Osteocyte (in vitro differentiated cells): ENCODE results near the gene TPO. TPM values are rescaled to one million over a fixed set of nuclear protein-coding genes. Genes with fewer than 3 reads are reported as not detected.
"Not testable (repeated sequence)": the region's sequence is repeated elsewhere in the genome, so short reads cannot be mapped to it uniquely, and the experiment has no call there.

Source experiments
- DNase-seq: peaks from one replicate; pipeline ENCODE4 v3.0.0; 2021; ENCODE audit warnings: mixed read lengths; ENCODE audit not compliant: unreplicated experiment; ENCODE audit errors: extremely low spot score
- H3K27ac Mint-ChIP-seq: one replicate; pipeline ENCODE4 v1.8.0; 2021; ENCODE audit warnings: mild to moderate bottlenecking, mixed read lengths; ENCODE audit not compliant: unreplicated experiment
- H3K27me3 Mint-ChIP-seq: one replicate; pipeline ENCODE4 v1.8.0; 2021; ENCODE audit warnings: mixed read lengths; ENCODE audit not compliant: unreplicated experiment
- H3K36me3 Mint-ChIP-seq: one replicate; pipeline ENCODE4 v1.8.0; 2021; ENCODE audit warnings: mixed read lengths; ENCODE audit not compliant: unreplicated experiment
- H3K4me1 Mint-ChIP-seq: one replicate; pipeline ENCODE4 v1.8.0; 2021; ENCODE audit warnings: mixed read lengths; ENCODE audit not compliant: unreplicated experiment
- H3K4me3 Mint-ChIP-seq: one replicate; pipeline ENCODE4 v1.8.0; 2021; ENCODE audit warnings: mild to moderate bottlenecking, moderate library complexity, mixed read lengths; ENCODE audit not compliant: unreplicated experiment
- H3K9me3 Mint-ChIP-seq: one replicate; pipeline ENCODE4 v1.8.0; 2021; ENCODE audit warnings: mixed read lengths; ENCODE audit not compliant: unreplicated experiment
- total RNA-seq: library from RNA; stranded (reverse); gene quantifications from 2 replicates; pipeline ENCODE4 v1.2.1, GENCODE V29; 2021
- TF ChIP-seq, protein P1 (sequence below): fragments of 200-600 bp; sonication (generic); IDR thresholded peaks from 2 replicates; pipeline ENCODE4 v1.5.0; 2021; ENCODE audit warnings: antibody characterized with exemption, mild to moderate bottlenecking, moderate library complexity

The TPO gene
- total RNA-seq, 1 donor from 2014 or later: not detected

DNA sequence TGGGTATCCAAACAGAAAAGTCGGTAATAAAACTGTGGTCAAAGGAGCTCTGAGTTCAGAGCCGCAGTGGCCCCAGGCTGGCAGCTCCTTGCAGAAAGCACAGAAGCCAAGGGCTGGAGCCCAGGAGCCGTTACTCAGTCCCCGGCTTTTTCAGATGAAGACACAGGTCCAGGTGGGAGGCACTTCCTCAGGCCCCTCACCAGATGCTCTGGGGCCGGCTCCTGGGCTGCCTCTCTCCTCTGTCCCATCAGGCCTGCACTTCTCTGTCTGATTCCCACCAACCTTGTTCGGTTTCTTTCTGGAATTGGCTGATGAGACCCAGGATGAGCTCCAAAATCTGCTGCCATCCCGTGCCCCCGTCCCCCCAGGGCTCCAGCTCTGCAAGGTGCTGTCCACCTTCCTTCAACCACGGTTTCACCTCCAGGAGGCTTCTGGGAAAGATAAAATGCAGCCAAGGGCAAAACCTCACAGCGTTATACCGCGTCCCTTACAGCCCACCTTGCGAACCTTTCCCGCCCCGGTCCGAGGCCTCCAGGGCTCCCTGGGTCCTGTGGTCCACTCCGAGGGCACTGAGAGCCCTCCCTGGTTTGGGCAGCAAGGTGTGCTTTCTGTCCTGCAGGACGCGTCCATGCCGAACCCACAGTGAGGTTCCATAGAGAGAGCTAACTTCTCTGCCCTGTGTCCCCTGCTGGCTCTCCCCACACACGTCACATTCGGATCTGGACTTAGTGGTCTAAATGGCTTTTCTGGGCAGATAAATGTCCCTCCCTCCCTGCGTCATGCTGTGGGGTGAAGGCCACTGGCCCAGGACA, 102.9 kb downstream of the TPO start:
- H3K4me3 Mint-ChIP-seq: no peak overlapping the region
- H3K27me3 Mint-ChIP-seq: peaks cover 6% of the 10 kb centered on the region
- H3K9me3 Mint-ChIP-seq: no peaks in the 10 kb centered on the region
- H3K4me1 Mint-ChIP-seq: no peaks in the 10 kb centered on the region
- no peak overlapping the region for H3K27ac Mint-ChIP-seq
- no peak for DNase-seq
- H3K36me3 Mint-ChIP-seq: no peaks in the 10 kb centered on the region
- TF ChIP-seq, protein P1, sequence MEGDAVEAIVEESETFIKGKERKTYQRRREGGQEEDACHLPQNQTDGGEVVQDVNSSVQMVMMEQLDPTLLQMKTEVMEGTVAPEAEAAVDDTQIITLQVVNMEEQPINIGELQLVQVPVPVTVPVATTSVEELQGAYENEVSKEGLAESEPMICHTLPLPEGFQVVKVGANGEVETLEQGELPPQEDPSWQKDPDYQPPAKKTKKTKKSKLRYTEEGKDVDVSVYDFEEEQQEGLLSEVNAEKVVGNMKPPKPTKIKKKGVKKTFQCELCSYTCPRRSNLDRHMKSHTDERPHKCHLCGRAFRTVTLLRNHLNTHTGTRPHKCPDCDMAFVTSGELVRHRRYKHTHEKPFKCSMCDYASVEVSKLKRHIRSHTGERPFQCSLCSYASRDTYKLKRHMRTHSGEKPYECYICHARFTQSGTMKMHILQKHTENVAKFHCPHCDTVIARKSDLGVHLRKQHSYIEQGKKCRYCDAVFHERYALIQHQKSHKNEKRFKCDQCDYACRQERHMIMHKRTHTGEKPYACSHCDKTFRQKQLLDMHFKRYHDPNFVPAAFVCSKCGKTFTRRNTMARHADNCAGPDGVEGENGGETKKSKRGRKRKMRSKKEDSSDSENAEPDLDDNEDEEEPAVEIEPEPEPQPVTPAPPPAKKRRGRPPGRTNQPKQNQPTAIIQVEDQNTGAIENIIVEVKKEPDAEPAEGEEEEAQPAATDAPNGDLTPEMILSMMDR: no peak

DNA sequence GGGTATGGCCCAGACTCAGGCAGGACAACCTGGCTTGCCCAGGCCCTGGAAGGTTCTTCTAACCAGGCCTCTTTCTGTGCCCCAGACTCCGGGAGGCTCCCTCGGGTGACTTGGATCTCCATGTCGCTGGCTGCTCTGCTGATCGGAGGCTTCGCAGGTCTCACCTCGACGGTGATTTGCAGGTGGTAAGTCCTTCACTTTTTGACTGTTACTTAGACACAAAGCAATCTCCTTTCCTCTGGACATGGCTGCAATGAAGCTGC, 103.5 kb downstream of the TPO start:
- Mint-ChIP-seq H3K9me3 (no peaks in the 10 kb centered on the region), H3K4me1 (no peaks in the 10 kb centered on the region), H3K27ac (no peak overlapping the region), H3K36me3 (no peaks in the 10 kb centered on the region), H3K27me3 (peaks cover 6% of the 10 kb centered on the region), H3K4me3 (no peak overlapping the region)
- TF ChIP-seq, protein P1: no peak
- DNase-seq: no peak

DNA sequence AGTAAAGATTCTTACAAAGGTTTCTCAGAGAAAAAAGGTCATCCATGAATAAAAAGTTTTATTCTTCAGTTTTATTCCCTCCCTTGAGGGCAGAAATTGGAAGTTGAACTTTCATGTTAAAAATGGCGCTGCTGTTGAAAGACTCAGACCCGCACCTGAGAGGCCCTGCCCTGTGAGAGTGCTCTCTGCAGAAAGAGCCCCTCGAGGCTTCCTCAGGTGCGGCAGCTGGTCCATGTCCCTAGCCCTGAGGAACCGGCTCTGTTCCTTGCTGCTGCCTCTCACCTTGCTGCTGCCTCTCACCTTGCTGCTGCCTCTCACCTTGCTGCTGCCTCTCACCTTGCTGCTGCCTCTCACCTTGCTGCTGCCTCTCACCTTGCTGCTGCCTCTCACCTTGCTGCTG, 104.0 kb downstream of the TPO start:
- not testable (repeated sequence) for DNase-seq, H3K27ac Mint-ChIP-seq, H3K4me1 Mint-ChIP-seq, H3K36me3 Mint-ChIP-seq, H3K27me3 Mint-ChIP-seq, H3K4me3 Mint-ChIP-seq, H3K9me3 Mint-ChIP-seq

DNA sequence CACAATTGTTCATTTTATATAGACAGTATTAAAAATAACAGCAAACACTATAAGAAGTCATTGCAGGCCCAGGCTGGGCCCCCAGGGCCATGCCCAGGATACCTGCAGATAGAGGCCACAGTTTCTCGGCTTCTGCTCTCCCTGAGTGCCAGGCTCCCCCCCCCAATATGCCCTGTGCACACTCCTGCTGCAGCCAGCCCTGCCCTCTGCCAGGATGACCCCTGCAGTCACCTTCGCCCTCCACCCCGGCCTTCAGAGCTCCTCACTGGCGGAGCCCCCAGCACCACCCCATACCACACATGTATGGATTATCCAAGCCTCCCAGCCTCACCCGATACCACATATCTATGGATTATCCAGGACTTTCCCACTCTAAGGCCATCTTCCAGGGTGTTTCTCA, 104.5 kb downstream of the TPO start:
- peaks cover 6% of the 10 kb centered on the region for H3K27me3 Mint-ChIP-seq
- H3K4me3 Mint-ChIP-seq: no peak overlapping the region
- no peaks in the 10 kb centered on the region for H3K4me1 Mint-ChIP-seq
- no peak overlapping the region for H3K27ac Mint-ChIP-seq
- H3K9me3 Mint-ChIP-seq: no peaks in the 10 kb centered on the region
- DNase-seq: no peak
- no peaks in the 10 kb centered on the region for H3K36me3 Mint-ChIP-seq
- TF ChIP-seq, protein P1: no peak

DNA sequence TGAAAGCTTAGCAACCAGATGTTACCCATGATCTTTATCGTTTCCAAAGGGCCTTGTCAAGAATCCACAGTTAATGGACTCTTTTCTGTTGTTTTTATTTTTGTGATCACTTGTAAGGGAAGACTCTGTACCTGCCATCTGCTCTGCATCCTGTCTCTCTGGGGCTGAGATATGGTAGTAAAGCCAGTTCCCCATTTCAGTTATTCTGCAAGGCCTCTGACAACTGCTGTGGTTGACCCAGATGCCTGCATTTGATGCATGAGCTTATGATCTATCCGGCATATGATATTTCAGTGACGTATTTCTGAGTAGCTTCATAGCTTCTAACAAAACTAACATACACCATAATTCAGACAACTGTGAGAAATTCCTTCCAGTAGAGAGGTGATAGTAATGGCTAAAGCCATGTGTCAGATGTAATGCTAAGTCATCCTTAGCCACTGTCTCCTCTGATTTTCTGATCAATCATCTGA, 105.1 kb downstream of the TPO start:
- Mint-ChIP-seq H3K4me1 (no peaks in the 10 kb centered on the region), H3K27ac (no peak overlapping the region), H3K27me3 (peaks cover 6% of the 10 kb centered on the region), H3K9me3 (no peaks in the 10 kb centered on the region), H3K36me3 (no peaks in the 10 kb centered on the region), H3K4me3 (no peak overlapping the region)
- no peak for DNase-seq
- TF ChIP-seq, protein P1: no peak
